ENCODE measurements around the gene ATP2A3. TPM values are rescaled to one million over a fixed set of nuclear protein-coding genes. Genes with fewer than 3 reads are reported as not detected.
A peak's percentile ranks its signal among the peaks of the same experiment; 100 is the strongest.

Gene ATP2A3
- total RNA-seq, 6 experiments from 2014 or later: 0.05 to 0.12 (median 0.08) TPM

DNA sequence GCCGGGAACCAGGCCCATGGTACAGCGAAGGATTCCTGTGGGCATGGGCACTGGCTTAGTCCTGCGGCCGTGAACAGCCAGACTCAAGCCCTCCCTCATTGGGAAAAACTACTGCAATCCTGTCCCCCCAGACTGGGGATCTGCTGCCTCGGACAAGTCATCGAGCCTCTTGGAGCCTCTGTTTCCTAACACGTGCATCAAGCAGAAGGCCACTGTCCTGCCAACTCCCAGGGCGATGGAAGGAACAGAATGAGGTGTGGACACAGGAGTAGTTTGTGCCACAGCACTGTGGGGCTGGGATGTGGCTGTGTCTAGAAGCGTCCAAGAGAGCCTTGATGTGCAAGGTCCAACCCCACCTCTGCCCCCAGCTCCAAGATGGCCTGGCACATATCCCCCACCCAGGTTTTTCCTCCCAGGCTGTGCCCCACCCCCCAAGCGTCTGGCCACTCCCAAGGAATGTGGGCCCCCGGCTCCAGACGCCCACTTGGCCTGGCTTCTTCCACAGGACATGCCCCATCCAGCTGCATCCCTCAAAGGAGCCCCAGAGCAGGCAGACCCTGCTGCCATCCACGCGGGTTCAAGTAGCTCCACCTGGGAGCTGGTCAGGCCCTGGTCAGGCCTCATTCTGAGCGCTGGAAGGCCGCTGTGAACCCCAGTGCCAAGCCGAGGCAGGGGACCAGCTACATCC is 74.8 kb downstream of the ATP2A3 start:
- Mint-ChIP-seq H3K27me3 (ENCODE audit: insufficient read depth) (peaks cover 3% of the 10 kb centered on the region; the same call in 1 of the 2 replicates), H3K4me1 (ENCODE audit: low read depth) (peaks cover 77% of the 10 kb centered on the region), H3K4me3 (peak overlapping the region; percentile 73), H3K27ac (peak overlapping the region; percentile 98), H3K9me3 (no peaks in the 10 kb centered on the region), H3K36me3 (ENCODE audit: low read depth) (no peaks in the 10 kb centered on the region)
- TF ChIP-seq, protein P1, sequence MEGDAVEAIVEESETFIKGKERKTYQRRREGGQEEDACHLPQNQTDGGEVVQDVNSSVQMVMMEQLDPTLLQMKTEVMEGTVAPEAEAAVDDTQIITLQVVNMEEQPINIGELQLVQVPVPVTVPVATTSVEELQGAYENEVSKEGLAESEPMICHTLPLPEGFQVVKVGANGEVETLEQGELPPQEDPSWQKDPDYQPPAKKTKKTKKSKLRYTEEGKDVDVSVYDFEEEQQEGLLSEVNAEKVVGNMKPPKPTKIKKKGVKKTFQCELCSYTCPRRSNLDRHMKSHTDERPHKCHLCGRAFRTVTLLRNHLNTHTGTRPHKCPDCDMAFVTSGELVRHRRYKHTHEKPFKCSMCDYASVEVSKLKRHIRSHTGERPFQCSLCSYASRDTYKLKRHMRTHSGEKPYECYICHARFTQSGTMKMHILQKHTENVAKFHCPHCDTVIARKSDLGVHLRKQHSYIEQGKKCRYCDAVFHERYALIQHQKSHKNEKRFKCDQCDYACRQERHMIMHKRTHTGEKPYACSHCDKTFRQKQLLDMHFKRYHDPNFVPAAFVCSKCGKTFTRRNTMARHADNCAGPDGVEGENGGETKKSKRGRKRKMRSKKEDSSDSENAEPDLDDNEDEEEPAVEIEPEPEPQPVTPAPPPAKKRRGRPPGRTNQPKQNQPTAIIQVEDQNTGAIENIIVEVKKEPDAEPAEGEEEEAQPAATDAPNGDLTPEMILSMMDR (IDR thresholded peaks at IDR 0.05): no peak
- no peak for DNase-seq

DNA sequence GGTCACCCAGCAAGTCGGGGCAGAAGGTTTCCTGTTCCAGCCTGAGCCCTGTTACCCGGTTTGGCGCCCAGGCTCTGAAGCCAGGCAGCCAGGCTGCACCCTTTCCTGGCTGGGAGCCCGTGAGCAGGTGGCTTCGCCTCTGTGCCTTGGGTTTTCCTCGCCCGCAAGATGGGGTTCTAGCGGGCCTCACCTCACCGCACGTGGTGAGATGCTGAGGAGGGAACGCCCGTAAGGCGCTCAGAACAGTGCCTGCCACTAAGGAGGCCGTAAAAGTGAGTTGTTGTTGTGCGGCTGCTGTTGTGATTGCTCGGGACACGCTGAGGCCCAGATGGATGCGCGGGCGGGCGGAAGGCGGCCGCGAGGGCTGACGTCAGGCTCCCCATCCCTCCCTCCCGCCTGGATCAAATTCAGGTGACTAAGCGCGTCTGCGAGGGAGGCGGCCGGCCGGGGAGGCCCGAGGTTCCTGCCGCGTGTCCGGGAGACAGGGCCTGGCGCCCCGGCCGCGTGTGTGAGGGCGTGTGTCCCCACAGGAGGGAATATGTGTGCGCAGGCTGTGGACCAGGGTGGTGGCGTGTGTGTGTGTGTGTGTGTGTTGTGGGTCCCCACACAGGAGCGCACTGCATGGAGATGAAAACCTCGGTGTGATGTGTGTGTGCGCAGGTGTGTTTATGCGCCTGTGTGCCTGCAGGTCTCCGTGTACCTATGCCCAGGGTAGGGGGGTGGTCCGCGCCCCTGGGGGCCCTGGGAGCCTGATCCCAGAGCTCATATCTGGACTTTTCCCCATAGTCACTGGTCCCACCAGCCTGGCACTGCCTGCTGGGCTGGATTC is 75.7 kb downstream of the ATP2A3 start:
- Mint-ChIP-seq H3K4me3 (peak overlapping the region; percentile 58), H3K4me1 (ENCODE audit: low read depth) (peaks cover 67% of the 10 kb centered on the region), H3K36me3 (ENCODE audit: low read depth) (no peaks in the 10 kb centered on the region), H3K9me3 (no peaks in the 10 kb centered on the region), H3K27ac (peak overlapping the region; percentile 98), H3K27me3 (ENCODE audit: insufficient read depth) (peaks cover 3% of the 10 kb centered on the region; the same call in 1 of the 2 replicates)
- peak; percentile 95 for DNase-seq
- TF ChIP-seq, protein P1 (IDR thresholded peaks at IDR 0.05): no peak

DNA sequence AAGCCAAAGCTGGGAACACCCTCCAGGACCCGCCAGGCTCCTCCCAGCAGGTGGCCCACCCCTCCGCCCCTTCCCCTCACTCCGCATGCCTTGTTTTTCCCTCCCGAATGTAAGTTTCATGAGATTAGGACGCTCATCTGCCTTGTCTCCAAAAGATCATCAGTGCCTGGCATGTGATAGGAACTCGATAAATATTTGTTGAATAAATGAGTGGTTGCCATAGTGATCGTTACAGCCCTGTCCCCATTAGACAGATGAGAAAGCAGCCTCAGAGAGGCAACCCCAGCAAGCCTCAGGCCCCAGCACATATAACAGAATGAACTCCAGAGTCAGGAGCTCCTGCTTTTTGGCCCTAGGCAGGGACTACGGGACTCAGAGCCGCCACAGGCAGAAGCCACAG is 76.4 kb downstream of the ATP2A3 start:
- H3K27me3 Mint-ChIP-seq (ENCODE audit: insufficient read depth): peaks cover 3% of the 10 kb centered on the region; the same call in 1 of the 2 replicates
- H3K36me3 Mint-ChIP-seq (ENCODE audit: low read depth): no peaks in the 10 kb centered on the region
- TF ChIP-seq, protein P1 (IDR thresholded peaks at IDR 0.05): no peak
- DNase-seq: no peak
- H3K4me3 Mint-ChIP-seq: no peak overlapping the region
- no peaks in the 10 kb centered on the region for H3K9me3 Mint-ChIP-seq
- H3K27ac Mint-ChIP-seq: peak overlapping the region; percentile 98
- peaks cover 64% of the 10 kb centered on the region for H3K4me1 Mint-ChIP-seq (ENCODE audit: low read depth)

DNA sequence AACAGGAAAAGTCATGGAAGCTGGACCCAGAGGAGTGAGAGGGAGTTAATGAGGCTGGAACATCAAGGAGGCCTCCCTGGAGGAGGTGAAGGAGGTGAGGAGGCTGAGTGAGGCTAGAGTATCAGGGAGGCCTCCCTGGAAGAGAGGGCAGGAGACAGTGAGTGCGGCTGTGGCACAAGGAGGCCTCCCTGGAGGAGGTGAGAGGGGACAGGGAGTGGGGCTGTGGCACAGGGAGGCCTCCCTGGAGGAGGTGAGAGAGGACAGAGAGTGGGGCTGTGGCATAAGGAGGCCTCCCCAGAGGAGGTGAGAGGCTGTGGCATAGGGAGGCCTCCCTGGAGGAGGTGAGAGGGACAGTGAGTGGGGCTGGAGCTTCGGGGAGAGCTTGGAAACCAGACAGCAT is 76.8 kb downstream of the ATP2A3 start:
- Mint-ChIP-seq H3K36me3 (ENCODE audit: low read depth) (no peaks in the 10 kb centered on the region), H3K9me3 (no peaks in the 10 kb centered on the region), H3K27ac (peak overlapping the region; percentile 98), H3K4me3 (no peak overlapping the region), H3K27me3 (ENCODE audit: insufficient read depth) (peaks cover 3% of the 10 kb centered on the region; the same call in 1 of the 2 replicates), H3K4me1 (ENCODE audit: low read depth) (peaks cover 64% of the 10 kb centered on the region)
- no peak for DNase-seq
- TF ChIP-seq, protein P1 (IDR thresholded peaks at IDR 0.05): no peak

DNA sequence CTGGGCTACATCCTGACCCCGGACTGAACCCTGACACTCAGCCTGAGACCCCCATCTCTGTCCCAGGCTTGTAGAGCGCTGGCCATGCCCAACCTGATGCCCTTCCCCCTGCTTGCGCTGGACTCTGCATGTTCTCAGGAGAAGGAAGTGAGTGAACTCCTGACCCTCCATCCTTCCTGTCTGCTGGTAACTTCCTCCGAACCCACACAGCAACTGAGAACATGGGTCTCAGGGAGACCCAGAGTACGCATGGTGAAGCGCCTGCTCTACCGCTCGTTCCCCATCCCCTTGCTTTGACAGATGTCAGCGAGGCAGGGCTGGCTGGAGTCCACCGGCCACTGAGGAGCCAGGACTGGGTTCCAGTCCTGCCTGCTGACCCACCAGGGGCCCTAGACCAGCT is 77.5 kb downstream of the ATP2A3 start:
- H3K27ac Mint-ChIP-seq: peak overlapping the region; percentile 98
- H3K36me3 Mint-ChIP-seq (ENCODE audit: low read depth): no peaks in the 10 kb centered on the region
- TF ChIP-seq, protein P1 (IDR thresholded peaks at IDR 0.05): no peak
- H3K4me1 Mint-ChIP-seq (ENCODE audit: low read depth): peaks cover 61% of the 10 kb centered on the region
- H3K9me3 Mint-ChIP-seq: no peaks in the 10 kb centered on the region
- H3K27me3 Mint-ChIP-seq (ENCODE audit: insufficient read depth): peaks cover 3% of the 10 kb centered on the region; the same call in 1 of the 2 replicates
- DNase-seq: no peak
- no peak overlapping the region for H3K4me3 Mint-ChIP-seq

Data from HFFc6 (cell line).